ENCODE results near the gene NDUFAF7.

Gene NDUFAF7

DNA sequence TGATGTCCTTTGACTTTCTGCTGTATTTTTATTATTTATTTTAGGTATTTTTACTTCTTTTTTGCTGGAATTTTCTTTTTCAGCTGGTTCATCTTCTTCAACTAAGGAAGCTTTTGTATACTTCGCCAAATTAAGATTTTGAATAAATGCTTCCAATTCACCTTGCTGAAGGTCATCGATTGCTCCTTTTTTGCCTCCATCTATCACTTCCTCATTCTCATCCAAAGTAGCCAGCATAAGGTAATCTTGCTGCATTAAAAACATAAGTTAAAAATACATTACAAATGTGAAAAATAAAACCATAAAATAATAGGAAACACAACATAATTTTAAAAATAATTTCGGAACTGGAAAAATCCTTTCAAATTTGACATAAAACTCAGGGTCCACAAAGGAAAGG, 2.7 kb upstream of the NDUFAF7 start:
- Histone ChIP-seq H3K36me3 (ENCODE audit: insufficient read depth, low read length) (peaks cover 29% of the 10 kb centered on the region), H3K27me3 (ENCODE audit: insufficient read depth, low read length) (no peaks in the 10 kb centered on the region), H3K4me1 (ENCODE audit: insufficient read depth, low read length) (peaks cover 23% of the 10 kb centered on the region), H2AFZ (ENCODE audit: low read depth, low read length) (no peak overlapping the region), H3K4me3 (ENCODE audit: low read length) (no peak overlapping the region), H3K9me3 (ENCODE audit: low read length) (no peaks in the 10 kb centered on the region)

GRCh38 chr2:37230581-37230980, 877 bp upstream of the NDUFAF7 start:
- Histone ChIP-seq H3K4me1 (ENCODE audit: insufficient read depth, low read length) (peaks cover 23% of the 10 kb centered on the region), H2AFZ (ENCODE audit: low read depth, low read length) (peak overlapping the region; percentile 82), H3K27me3 (ENCODE audit: insufficient read depth, low read length) (no peaks in the 10 kb centered on the region), H3K4me3 (ENCODE audit: low read length) (peak overlapping the region; percentile 83), H3K9me3 (ENCODE audit: low read length) (no peaks in the 10 kb centered on the region), H3K36me3 (ENCODE audit: insufficient read depth, low read length) (peaks cover 23% of the 10 kb centered on the region)

GRCh38 chr2:37232131-37232933, 874 bp downstream of the NDUFAF7 start:
- Histone ChIP-seq H2AFZ (ENCODE audit: low read depth, low read length) (peak overlapping the region; percentile 82), H3K9me3 (ENCODE audit: low read length) (no peaks in the 10 kb centered on the region), H3K36me3 (ENCODE audit: insufficient read depth, low read length) (peaks cover 14% of the 10 kb centered on the region), H3K4me3 (ENCODE audit: low read length) (peak overlapping the region; percentile 83), H3K27me3 (ENCODE audit: insufficient read depth, low read length) (no peaks in the 10 kb centered on the region), H3K4me1 (ENCODE audit: insufficient read depth, low read length) (peaks cover 19% of the 10 kb centered on the region)

DNA sequence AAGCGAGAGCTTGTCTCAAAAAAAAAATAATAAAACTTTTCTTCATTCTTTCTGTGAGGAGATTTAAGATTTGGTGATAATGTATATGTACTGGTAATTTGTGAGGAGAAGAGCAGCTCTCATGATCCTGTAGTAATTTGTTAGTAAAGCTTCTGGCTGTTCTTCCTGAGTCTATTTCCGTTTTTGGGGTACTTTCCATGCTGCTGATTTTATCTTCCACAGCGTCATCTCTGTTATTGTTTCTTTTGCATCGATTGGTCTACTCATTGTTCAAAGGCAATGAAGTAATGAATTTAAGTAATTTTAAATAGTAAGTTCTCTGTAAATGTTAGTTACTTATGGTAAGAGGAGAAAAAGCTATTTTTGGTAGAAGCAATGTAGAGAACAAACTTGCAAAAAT, 12.0 kb downstream of the NDUFAF7 start:
- H2AFZ ChIP-seq (ENCODE audit: low read depth, low read length): no peak overlapping the region
- H3K4me1 ChIP-seq (ENCODE audit: insufficient read depth, low read length): no peaks in the 10 kb centered on the region
- H3K4me3 ChIP-seq (ENCODE audit: low read length): no peak overlapping the region
- no peaks in the 10 kb centered on the region for H3K27me3 ChIP-seq (ENCODE audit: insufficient read depth, low read length)
- peaks cover 83% of the 10 kb centered on the region for H3K36me3 ChIP-seq (ENCODE audit: insufficient read depth, low read length)
- H3K9me3 ChIP-seq (ENCODE audit: low read length): peaks cover 3% of the 10 kb centered on the region

DNA sequence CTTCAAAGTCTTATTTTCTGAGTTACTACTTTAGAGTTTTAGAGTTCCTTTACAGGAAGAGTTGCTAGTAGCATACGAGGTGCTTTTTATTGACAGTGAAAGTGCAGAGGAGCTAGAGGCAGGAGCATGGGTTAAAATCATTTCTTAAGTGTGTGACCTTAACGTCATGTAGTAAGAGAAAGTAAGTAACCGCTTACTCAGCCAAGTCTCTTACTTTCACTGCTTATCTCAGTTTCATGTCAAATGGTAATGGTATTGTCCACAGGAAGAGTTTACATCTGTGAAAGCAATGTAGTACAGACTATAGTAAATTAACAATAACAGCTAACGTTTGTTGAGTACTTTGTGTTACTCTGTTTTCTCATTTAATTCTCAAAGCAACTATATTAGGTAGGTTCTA, 12.6 kb downstream of the NDUFAF7 start:
- Histone ChIP-seq H3K27me3 (ENCODE audit: insufficient read depth, low read length) (no peaks in the 10 kb centered on the region), H3K4me3 (ENCODE audit: low read length) (no peak overlapping the region), H3K4me1 (ENCODE audit: insufficient read depth, low read length) (no peaks in the 10 kb centered on the region), H3K9me3 (ENCODE audit: low read length) (peaks cover 3% of the 10 kb centered on the region), H3K36me3 (ENCODE audit: insufficient read depth, low read length) (peaks cover 85% of the 10 kb centered on the region), H2AFZ (ENCODE audit: low read depth, low read length) (no peak overlapping the region)

- no peak overlapping the region for H2AFZ ChIP-seq (ENCODE audit: low read depth, low read length)
- peaks cover 3% of the 10 kb centered on the region for H3K9me3 ChIP-seq (ENCODE audit: low read length)
- H3K27me3 ChIP-seq (ENCODE audit: insufficient read depth, low read length): no peaks in the 10 kb centered on the region
- no peaks in the 10 kb centered on the region for H3K4me1 ChIP-seq (ENCODE audit: insufficient read depth, low read length)
- peaks cover 85% of the 10 kb centered on the region for H3K36me3 ChIP-seq (ENCODE audit: insufficient read depth, low read length)
- H3K4me3 ChIP-seq (ENCODE audit: low read length): no peak overlapping the region
Observed at GRCh38 chr2:37244755-37245154, 13.3 kb downstream of the NDUFAF7 start.

GRCh38 chr2:37246205-37246604, 14.7 kb downstream of the NDUFAF7 start:
- Histone ChIP-seq H3K36me3 (ENCODE audit: insufficient read depth, low read length) (peaks cover 86% of the 10 kb centered on the region), H3K4me1 (ENCODE audit: insufficient read depth, low read length) (no peaks in the 10 kb centered on the region), H3K4me3 (ENCODE audit: low read length) (no peak overlapping the region), H2AFZ (ENCODE audit: low read depth, low read length) (no peak overlapping the region), H3K27me3 (ENCODE audit: insufficient read depth, low read length) (no peaks in the 10 kb centered on the region), H3K9me3 (ENCODE audit: low read length) (peaks cover 3% of the 10 kb centered on the region)

DNA sequence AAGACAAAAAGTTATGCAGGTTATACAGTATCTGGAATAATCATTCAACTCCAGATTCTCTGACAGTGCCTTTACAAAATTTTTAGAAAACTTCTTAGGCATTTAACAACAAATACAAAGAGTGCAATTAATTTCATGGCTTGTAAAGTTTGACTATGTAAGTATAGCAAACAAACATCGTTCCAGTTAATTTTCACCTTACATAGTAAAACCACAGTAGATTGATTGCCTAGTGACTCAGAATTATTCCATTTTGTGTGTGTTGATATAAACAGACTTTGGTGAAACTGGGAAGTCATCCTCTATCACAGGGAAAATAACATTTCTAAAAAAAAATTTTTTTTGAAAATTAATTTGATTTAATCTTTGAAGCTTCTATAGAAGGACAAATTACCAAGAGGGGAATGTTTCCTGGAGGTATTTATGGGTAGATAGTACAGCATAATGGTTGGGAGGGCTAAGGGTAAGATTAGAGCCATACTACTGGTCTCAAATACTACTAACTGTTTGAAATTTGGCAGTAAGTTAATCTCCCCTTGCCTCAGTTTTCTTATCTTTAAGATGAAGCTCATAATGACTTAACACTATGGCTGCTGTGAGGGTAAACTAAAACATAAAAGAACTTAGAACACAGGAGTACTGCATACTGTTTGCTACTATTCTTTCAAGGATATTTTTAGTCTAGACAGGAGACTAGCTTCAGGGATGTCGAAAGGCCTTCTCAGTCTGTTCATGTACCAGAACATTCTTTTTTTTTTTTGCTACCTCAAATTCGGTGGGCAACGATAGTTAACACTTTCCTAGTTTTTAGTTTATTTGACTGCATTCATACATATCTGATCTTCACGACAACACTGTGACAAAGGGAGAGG, 19.6 kb downstream of the NDUFAF7 start:
- H3K36me3 ChIP-seq (ENCODE audit: insufficient read depth, low read length): peaks cover 90% of the 10 kb centered on the region
- no peak overlapping the region for H2AFZ ChIP-seq (ENCODE audit: low read depth, low read length)
- H3K4me3 ChIP-seq (ENCODE audit: low read length): no peak overlapping the region
- H3K4me1 ChIP-seq (ENCODE audit: insufficient read depth, low read length): no peaks in the 10 kb centered on the region
- H3K9me3 ChIP-seq (ENCODE audit: low read length): no peaks in the 10 kb centered on the region
- H3K27me3 ChIP-seq (ENCODE audit: insufficient read depth, low read length): no peaks in the 10 kb centered on the region

DNA sequence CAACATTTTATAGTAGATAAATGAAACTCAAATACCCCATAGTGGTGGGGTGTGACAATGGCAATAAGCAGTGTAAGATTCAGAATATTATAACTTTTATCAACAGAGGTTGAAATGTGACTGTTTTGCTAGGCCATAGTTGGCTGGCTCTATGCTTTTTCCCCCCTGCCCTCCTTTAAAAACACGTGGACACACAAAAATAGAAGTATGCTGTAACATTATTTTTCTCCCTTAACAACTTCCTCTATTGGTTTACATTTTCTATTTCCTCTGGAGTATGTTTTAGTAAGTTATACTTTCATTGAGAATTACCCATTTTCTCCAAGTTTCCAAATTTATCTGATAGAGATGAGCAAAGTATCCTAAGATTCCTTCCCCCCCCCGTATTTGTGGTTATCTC, 31.1 kb downstream of the NDUFAF7 start:
- peaks cover 65% of the 10 kb centered on the region for H3K36me3 ChIP-seq (ENCODE audit: insufficient read depth, low read length)
- H3K4me3 ChIP-seq (ENCODE audit: low read length): no peak overlapping the region
- no peaks in the 10 kb centered on the region for H3K4me1 ChIP-seq (ENCODE audit: insufficient read depth, low read length)
- no peak overlapping the region for H2AFZ ChIP-seq (ENCODE audit: low read depth, low read length)
- no peaks in the 10 kb centered on the region for H3K27me3 ChIP-seq (ENCODE audit: insufficient read depth, low read length)
- H3K9me3 ChIP-seq (ENCODE audit: low read length): no peaks in the 10 kb centered on the region

GRCh38 chr2:37263839-37264238, 32.4 kb downstream of the NDUFAF7 start:
- Histone ChIP-seq H3K36me3 (ENCODE audit: insufficient read depth, low read length) (peaks cover 64% of the 10 kb centered on the region), H3K4me3 (ENCODE audit: low read length) (no peak overlapping the region), H2AFZ (ENCODE audit: low read depth, low read length) (no peak overlapping the region), H3K9me3 (ENCODE audit: low read length) (no peaks in the 10 kb centered on the region), H3K27me3 (ENCODE audit: insufficient read depth, low read length) (no peaks in the 10 kb centered on the region), H3K4me1 (ENCODE audit: insufficient read depth, low read length) (no peaks in the 10 kb centered on the region)

- H3K36me3 ChIP-seq (ENCODE audit: insufficient read depth, low read length): peaks cover 73% of the 10 kb centered on the region
- H3K27me3 ChIP-seq (ENCODE audit: insufficient read depth, low read length): no peaks in the 10 kb centered on the region
- no peaks in the 10 kb centered on the region for H3K9me3 ChIP-seq (ENCODE audit: low read length)
- no peaks in the 10 kb centered on the region for H3K4me1 ChIP-seq (ENCODE audit: insufficient read depth, low read length)
- H3K4me3 ChIP-seq (ENCODE audit: low read length): no peak overlapping the region
- no peak overlapping the region for H2AFZ ChIP-seq (ENCODE audit: low read depth, low read length)
Observed at GRCh38 chr2:37267685-37268084, 36.2 kb downstream of the NDUFAF7 start.

- no peaks in the 10 kb centered on the region for H3K27me3 ChIP-seq (ENCODE audit: insufficient read depth, low read length)
- H3K4me1 ChIP-seq (ENCODE audit: insufficient read depth, low read length): no peaks in the 10 kb centered on the region
- no peak overlapping the region for H3K4me3 ChIP-seq (ENCODE audit: low read length)
- no peaks in the 10 kb centered on the region for H3K9me3 ChIP-seq (ENCODE audit: low read length)
- no peak overlapping the region for H2AFZ ChIP-seq (ENCODE audit: low read depth, low read length)
- peaks cover 76% of the 10 kb centered on the region for H3K36me3 ChIP-seq (ENCODE audit: insufficient read depth, low read length)
Observed at GRCh38 chr2:37268111-37268510, 36.7 kb downstream of the NDUFAF7 start.

GRCh38 chr2:37271376-37272067, 40.1 kb downstream of the NDUFAF7 start:
- Histone ChIP-seq H3K27me3 (ENCODE audit: insufficient read depth, low read length) (no peaks in the 10 kb centered on the region), H3K36me3 (ENCODE audit: insufficient read depth, low read length) (peaks cover 85% of the 10 kb centered on the region), H2AFZ (ENCODE audit: low read depth, low read length) (no peak overlapping the region), H3K9me3 (ENCODE audit: low read length) (no peaks in the 10 kb centered on the region), H3K4me1 (ENCODE audit: insufficient read depth, low read length) (no peaks in the 10 kb centered on the region), H3K4me3 (ENCODE audit: low read length) (no peak overlapping the region)
